Endothelial cell of umbilical vein (primary cell): Measurements from ENCODE around the gene CDC45. TPM values are rescaled to one million over a fixed set of nuclear protein-coding genes. Genes with fewer than 3 reads are reported as not detected.

Experiments used
- BruUV-seq: library from RNA; stranded (reverse); fragments of 400-500 nt; replicated peaks from 2 replicates; lab custom pipeline; 2021; lab: Mats Ljungman, UMichigan
- CTCF ChIA-PET: fragments of 300-600, 350-600 bp; sonication (Branson Sonifier 250); formaldehyde crosslinking; loops from one replicate; lab custom pipeline; 2021; ENCODE audit warnings: antibody characterized with exemption, inconsistent platforms; lab: Charles Lee
- POLR2A ChIA-PET: fragments of 300-600, 350-600 bp; sonication (Branson Sonifier 250); formaldehyde crosslinking; loops from one replicate; lab custom pipeline; 2021; ENCODE audit warnings: antibody characterized with exemption, inconsistent platforms; lab: Charles Lee
- DNase-seq: peaks from one replicate; pipeline ENCODE4 v3.0.0-alpha.2; 2011; ENCODE audit warnings: low read depth, low spot score
- FAIRE-seq: peaks from 2 replicates; lab custom pipeline; 2011; peaks lifted over from hg19 to GRCh38; lab: Jason Lieb, UNC
- H2AFZ ChIP-seq: 2 replicates; pipeline ENCODE4 v1.6.0; 2012; ENCODE audit warnings: low read depth, low read length, control low read depth, inconsistent platforms
- H3K27ac ChIP-seq: 2 replicates; pipeline ENCODE4 v1.5.1; 2011; ENCODE audit warnings: low read depth, mild to moderate bottlenecking, control low read depth, low read length, moderate library complexity; ENCODE audit not compliant: insufficient read depth
- H3K27me3 ChIP-seq, 2 experiments: 2 replicates each; pipeline versions ENCODE4 v1.6.0 to v1.6.1; 2011; ENCODE audit warnings: low read length in 2 of 2, mixed read lengths in 1 of 2; ENCODE audit not compliant: control insufficient read depth in 2 of 2, insufficient read depth in 2 of 2
- H3K36me3 ChIP-seq, 2 experiments: 2 replicates in 1 of 2; 3 replicates in 1 of 2; pipeline ENCODE4 v1.5.1; 2011; ENCODE audit warnings: low read length in 2 of 2, mild to moderate bottlenecking in 1 of 2, moderate library complexity in 1 of 2; ENCODE audit not compliant: control insufficient read depth in 2 of 2, insufficient read depth in 2 of 2; ENCODE audit errors: extremely low read depth in 1 of 2
- H3K4me1 ChIP-seq: 3 replicates; pipeline ENCODE4 v1.5.1; 2011; ENCODE audit warnings: mild to moderate bottlenecking, low read length; ENCODE audit not compliant: control insufficient read depth, insufficient read depth; ENCODE audit errors: extremely low read depth
- H3K4me2 ChIP-seq: 2 replicates; pipeline ENCODE4 v1.6.1; 2011; ENCODE audit warnings: low read length, control low read depth, mixed read lengths; ENCODE audit not compliant: insufficient read depth
- H3K4me3 ChIP-seq, 3 experiments: fragments of 200-600 bp in 1 of 3; sonication (generic), shearing (Covaris generic) in 1 of 3; replicated peaks in 1 of 3; 2 replicates each; pipeline ENCODE4 v1.5.1; 2011 to 2016; ENCODE audit warnings: control low read depth in 3 of 3, low read length in 3 of 3, mild to moderate bottlenecking in 2 of 3, inconsistent platforms in 1 of 3, low read depth in 1 of 3, moderate library complexity in 1 of 3; ENCODE audit not compliant: insufficient read depth in 1 of 3
- H3K79me2 ChIP-seq: 2 replicates; pipeline ENCODE4 v1.6.0; 2012; ENCODE audit warnings: low read length, inconsistent platforms; ENCODE audit not compliant: control insufficient read depth, insufficient read depth
- H3K9ac ChIP-seq: replicated peaks from 2 replicates; pipeline ENCODE3; 2011; ENCODE audit warnings: low read length, control low read depth; ENCODE audit not compliant: insufficient read depth; ENCODE audit errors: extremely low read depth
- H3K9me1 ChIP-seq: replicated peaks from 3 replicates; pipeline ENCODE4 v1.6.0; 2011; ENCODE audit warnings: mild to moderate bottlenecking, low read length; ENCODE audit not compliant: control insufficient read depth, insufficient read depth; ENCODE audit errors: extremely low read depth
- H3K9me3 ChIP-seq: replicated peaks from 2 replicates; pipeline ENCODE4 v1.5.1; 2012; ENCODE audit warnings: low read length, inconsistent platforms; ENCODE audit not compliant: control insufficient read depth, insufficient read depth
- H4K20me1 ChIP-seq: replicated peaks from 2 replicates; pipeline ENCODE3; 2011; ENCODE audit warnings: mild to moderate bottlenecking, low read length; ENCODE audit not compliant: control insufficient read depth, insufficient read depth; ENCODE audit errors: extremely low read depth
- EZH2 ChIP-seq: IDR thresholded peaks from 2 replicates; pipeline ENCODE4 v1.6.1; 2012; ENCODE audit warnings: borderline replicate concordance, low read depth, mild to moderate bottlenecking, moderate library complexity, low read length, inconsistent platforms; ENCODE audit not compliant: severe bottlenecking
- FOS ChIP-seq: IDR thresholded peaks from 2 replicates; pipeline ENCODE4 v1.6.1; 2011; ENCODE audit warnings: mild to moderate bottlenecking, low read length, moderate library complexity, borderline replicate concordance; ENCODE audit not compliant: insufficient read depth
- GATA2 ChIP-seq: IDR thresholded peaks from 2 replicates; pipeline ENCODE4 v1.7.0; 2011; ENCODE audit warnings: low read depth, mild to moderate bottlenecking, moderate library complexity, mixed read lengths, low read length; ENCODE audit not compliant: insufficient read length, insufficient read depth
- JUN ChIP-seq: IDR thresholded peaks from 2 replicates; pipeline ENCODE4 v1.6.1; 2011; ENCODE audit warnings: borderline replicate concordance, low read depth; ENCODE audit not compliant: insufficient read length, insufficient read depth
- MYC ChIP-seq: IDR thresholded peaks from one replicate; pipeline ENCODE4 v1.6.1; 2011; ENCODE audit warnings: mild to moderate bottlenecking, low read depth, low read length
- POLR2A ChIP-seq: IDR thresholded peaks from 2 replicates; pipeline ENCODE4 v1.6.1; 2012; ENCODE audit warnings: low read depth, mild to moderate bottlenecking, control low read depth, low read length
- POLR2AphosphoS5 ChIP-seq: IDR thresholded peaks from 2 replicates; pipeline ENCODE4 v1.6.1; 2012; ENCODE audit warnings: low read depth, mild to moderate bottlenecking, control low read depth, low read length, moderate library complexity; ENCODE audit not compliant: insufficient read depth
- dilution Hi-C: fragments of 300-500 bp; cut with MboI; formaldehyde crosslinking; loops from one replicate; pipeline ENCODE4 v1.15.0; 2019; ENCODE audit warnings: low sequenced_read_pairs; ENCODE audit not compliant: extremely low pct_ligation_motif_present
- intact Hi-C: fragments of 100-400 bp; cut with micrococcal nuclease; formaldehyde crosslinking; loops from one replicate; pipeline ENCODE4 v1.10.0; 2022
- polyA plus RNA-seq, 4 experiments: library from polyadenylated mRNA; depleted of rRNA in 3 of 4; stranded (reverse) in 3 of 4; unstranded in 1 of 4; fragments of >200 nt; gene quantifications; 2 replicates each; pipeline versions ENCODE4 v1.2.1 to v1.2.3, GENCODE V29; 2011 to 2012; ENCODE audit warnings: missing spikeins in 1 of 4
- total RNA-seq: library from RNA; stranded (reverse); gene quantifications from 2 replicates; pipeline ENCODE4 v1.2.3, GENCODE V29; 2021
- TF ChIP-seq, protein P1 (sequence below): IDR thresholded peaks from 2 replicates; pipeline ENCODE4 v1.6.1; 2011; ENCODE audit not compliant: insufficient read depth, insufficient read length
- TF ChIP-seq, protein P2 (sequence below), 2 donors: IDR thresholded peaks; 1 replicate in 1 of 2; 2 replicates in 1 of 2; pipeline ENCODE4 v1.5.1; 2011; ENCODE audit warnings: low read length in 2 of 2, mild to moderate bottlenecking in 2 of 2, moderate library complexity in 2 of 2, control low read depth in 1 of 2, inconsistent platforms in 1 of 2, low read depth in 1 of 2; ENCODE audit not compliant: insufficient read depth in 1 of 2; ENCODE audit errors: extremely low read depth in 1 of 2

CDC45 gene
- total and polyA plus RNA-seq, 2 donors (not counting 3 experiments of a cell fraction or from before 2014, with no cell fraction given): 36.6 to 40.6 TPM

DNA sequence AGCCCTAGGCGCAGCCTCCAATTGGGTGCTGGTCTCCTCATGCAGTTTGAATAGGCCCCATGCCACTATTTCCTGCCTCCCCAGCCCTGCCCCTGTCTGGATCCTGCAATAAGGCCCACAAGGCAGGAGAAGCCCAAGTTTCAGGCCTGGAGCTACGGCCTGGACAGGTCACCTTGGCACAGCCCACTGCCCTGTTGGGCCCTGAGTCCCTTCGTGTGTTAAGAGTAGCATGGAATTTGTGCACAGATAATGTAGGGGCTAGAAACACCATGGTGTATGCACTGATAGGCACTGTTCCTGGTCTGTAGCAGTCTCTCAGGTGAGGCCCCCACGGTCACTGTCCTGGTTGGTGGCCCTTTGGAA, 20.1 kb downstream of the CDC45 start:
- no peak for FAIRE-seq
- dilution Hi-C loops: no loop called here

More for the DNA sequence above, 20.1 kb downstream of the CDC45 start:
- no peak for DNase-seq
- CTCF ChIA-PET: no interaction called here
- H3K9ac ChIP-seq: no peak overlapping the region
- H3K9me3 ChIP-seq: no peaks in the 10 kb centered on the region
- H2AFZ ChIP-seq: no peak overlapping the region
- H3K9me1 ChIP-seq: no peaks in the 10 kb centered on the region
- H3K27me3 ChIP-seq: no peaks in the 10 kb centered on the region
- H3K27ac ChIP-seq: no peak overlapping the region
- intact Hi-C loops: no loop called here
- no TSS peak for BruUV-seq
- no peaks in the 10 kb centered on the region for H3K4me1 ChIP-seq
- no peak overlapping the region for H3K4me3 ChIP-seq
- peaks cover 0 to 2% of the 10 kb centered on the region in 2 experiments for H3K36me3 ChIP-seq
- POLR2A ChIA-PET: no interaction called here
- no peaks in the 10 kb centered on the region for H4K20me1 ChIP-seq
- no peaks in the 10 kb centered on the region for H3K79me2 ChIP-seq
- TF ChIP-seq FOS (no peak), EZH2 (no peak), GATA2 (no peak), POLR2AphosphoS5 (no peak), POLR2A (no peak), JUN (no peak), MYC (no peak)
- TF ChIP-seq, protein P1, sequence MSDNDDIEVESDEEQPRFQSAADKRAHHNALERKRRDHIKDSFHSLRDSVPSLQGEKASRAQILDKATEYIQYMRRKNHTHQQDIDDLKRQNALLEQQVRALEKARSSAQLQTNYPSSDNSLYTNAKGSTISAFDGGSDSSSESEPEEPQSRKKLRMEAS: no peak
- TF ChIP-seq, protein P2, sequence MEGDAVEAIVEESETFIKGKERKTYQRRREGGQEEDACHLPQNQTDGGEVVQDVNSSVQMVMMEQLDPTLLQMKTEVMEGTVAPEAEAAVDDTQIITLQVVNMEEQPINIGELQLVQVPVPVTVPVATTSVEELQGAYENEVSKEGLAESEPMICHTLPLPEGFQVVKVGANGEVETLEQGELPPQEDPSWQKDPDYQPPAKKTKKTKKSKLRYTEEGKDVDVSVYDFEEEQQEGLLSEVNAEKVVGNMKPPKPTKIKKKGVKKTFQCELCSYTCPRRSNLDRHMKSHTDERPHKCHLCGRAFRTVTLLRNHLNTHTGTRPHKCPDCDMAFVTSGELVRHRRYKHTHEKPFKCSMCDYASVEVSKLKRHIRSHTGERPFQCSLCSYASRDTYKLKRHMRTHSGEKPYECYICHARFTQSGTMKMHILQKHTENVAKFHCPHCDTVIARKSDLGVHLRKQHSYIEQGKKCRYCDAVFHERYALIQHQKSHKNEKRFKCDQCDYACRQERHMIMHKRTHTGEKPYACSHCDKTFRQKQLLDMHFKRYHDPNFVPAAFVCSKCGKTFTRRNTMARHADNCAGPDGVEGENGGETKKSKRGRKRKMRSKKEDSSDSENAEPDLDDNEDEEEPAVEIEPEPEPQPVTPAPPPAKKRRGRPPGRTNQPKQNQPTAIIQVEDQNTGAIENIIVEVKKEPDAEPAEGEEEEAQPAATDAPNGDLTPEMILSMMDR (IDR thresholded peaks at IDR 0.05; ENCODE audit: extremely low read depth in 1 of 2, insufficient read depth in 1 of 2, low read depth in 1 of 2, low read length in 2 of 2): no peak
- no peak overlapping the region for H3K4me2 ChIP-seq
